ENCODE measurements around the gene TSC22D4. TPM values are rescaled to one million over a fixed set of nuclear protein-coding genes. Genes with fewer than 3 reads are reported as not detected.

TSC22D4 gene
- total and polyA plus RNA-seq, 9 of the 15 experiments (the other 6 are each of a cell fraction or from before 2014, with no cell fraction given): 0.37 to 107 (median 28.7) TPM

DNA sequence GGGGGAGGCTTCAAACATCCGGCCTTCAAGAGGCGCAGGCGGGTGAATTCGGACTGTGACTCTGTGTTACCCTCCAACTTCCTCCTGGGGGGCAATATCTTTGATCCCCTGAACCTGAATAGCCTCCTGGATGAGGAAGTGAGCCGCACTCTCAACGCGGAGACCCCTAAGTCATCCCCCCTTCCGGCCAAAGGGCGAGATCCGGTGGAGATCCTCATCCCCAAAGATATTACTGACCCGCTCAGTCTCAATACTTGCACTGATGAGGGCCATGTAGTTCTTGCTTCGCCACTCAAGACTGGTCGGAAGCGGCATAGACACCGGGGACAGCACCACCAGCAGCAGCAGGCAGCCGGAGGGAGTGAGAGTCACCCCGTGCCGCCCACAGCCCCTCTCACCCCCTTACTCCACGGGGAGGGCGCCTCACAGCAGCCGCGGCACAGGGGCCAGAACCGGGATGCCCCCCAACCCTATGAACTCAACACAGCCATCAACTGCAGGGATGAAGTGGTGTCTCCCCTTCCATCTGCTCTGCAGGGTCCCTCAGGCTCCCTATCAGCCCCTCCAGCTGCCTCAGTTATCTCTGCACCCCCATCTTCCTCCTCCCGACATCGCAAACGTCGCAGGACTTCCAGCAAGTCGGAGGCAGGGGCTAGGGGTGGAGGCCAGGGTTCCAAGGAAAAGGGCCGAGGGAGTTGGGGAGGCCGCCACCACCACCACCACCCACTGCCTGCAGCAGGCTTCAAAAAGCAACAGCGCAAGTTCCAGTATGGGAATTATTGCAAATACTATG, 48.3 kb downstream of the TSC22D4 start (continued):
- TF ChIP-seq TFAP4 (CRISPR knock-in tag; IDR thresholded peaks at IDR 0.05; ENCODE audit: borderline replicate concordance) (peak; percentile 53; the same call in 1 of the 2 replicates), NBN (IDR thresholded peaks at IDR 0.05; ENCODE audit: low read depth) (peak; percentile 38; the same call in 1 of the 2 replicates), SMARCB1 (IDR thresholded peaks at IDR 0.05; ENCODE audit: insufficient read length, low read depth) (no peak), SNIP1 (IDR thresholded peaks at IDR 0.05; ENCODE audit: low read depth) (no peak), CHD2 (IDR thresholded peaks at IDR 0.05; ENCODE audit: low read depth, low read length) (no peak), ZNF57 (CRISPR knock-in tag; IDR thresholded peaks at IDR 0.05) (0 out of 2 replicates have a peak, but pooled peaks have one; percentile 23), TCF3 (CRISPR knock-in tag; IDR thresholded peaks at IDR 0.05) (peak; percentile 64), HBP1 (CRISPR knock-in tag; IDR thresholded peaks at IDR 0.05) (0 out of 2 replicates have a peak, but pooled peaks have one; percentile 60), ARID3A (IDR thresholded peaks at IDR 0.05; ENCODE audit: borderline replicate concordance, low read depth, low read length) (no peak), ZBTB26 (CRISPR knock-in tag; IDR thresholded peaks at IDR 0.05) (no peak), EP300 (IDR thresholded peaks at IDR 0.05; ENCODE audit: low read length) (0 out of 2 replicates have a peak, but pooled peaks have one; percentile 24), ZNF445 (CRISPR knock-in tag; IDR thresholded peaks at IDR 0.05; ENCODE audit: low read depth) (no peak)
- TF ChIP-seq, protein P1, sequence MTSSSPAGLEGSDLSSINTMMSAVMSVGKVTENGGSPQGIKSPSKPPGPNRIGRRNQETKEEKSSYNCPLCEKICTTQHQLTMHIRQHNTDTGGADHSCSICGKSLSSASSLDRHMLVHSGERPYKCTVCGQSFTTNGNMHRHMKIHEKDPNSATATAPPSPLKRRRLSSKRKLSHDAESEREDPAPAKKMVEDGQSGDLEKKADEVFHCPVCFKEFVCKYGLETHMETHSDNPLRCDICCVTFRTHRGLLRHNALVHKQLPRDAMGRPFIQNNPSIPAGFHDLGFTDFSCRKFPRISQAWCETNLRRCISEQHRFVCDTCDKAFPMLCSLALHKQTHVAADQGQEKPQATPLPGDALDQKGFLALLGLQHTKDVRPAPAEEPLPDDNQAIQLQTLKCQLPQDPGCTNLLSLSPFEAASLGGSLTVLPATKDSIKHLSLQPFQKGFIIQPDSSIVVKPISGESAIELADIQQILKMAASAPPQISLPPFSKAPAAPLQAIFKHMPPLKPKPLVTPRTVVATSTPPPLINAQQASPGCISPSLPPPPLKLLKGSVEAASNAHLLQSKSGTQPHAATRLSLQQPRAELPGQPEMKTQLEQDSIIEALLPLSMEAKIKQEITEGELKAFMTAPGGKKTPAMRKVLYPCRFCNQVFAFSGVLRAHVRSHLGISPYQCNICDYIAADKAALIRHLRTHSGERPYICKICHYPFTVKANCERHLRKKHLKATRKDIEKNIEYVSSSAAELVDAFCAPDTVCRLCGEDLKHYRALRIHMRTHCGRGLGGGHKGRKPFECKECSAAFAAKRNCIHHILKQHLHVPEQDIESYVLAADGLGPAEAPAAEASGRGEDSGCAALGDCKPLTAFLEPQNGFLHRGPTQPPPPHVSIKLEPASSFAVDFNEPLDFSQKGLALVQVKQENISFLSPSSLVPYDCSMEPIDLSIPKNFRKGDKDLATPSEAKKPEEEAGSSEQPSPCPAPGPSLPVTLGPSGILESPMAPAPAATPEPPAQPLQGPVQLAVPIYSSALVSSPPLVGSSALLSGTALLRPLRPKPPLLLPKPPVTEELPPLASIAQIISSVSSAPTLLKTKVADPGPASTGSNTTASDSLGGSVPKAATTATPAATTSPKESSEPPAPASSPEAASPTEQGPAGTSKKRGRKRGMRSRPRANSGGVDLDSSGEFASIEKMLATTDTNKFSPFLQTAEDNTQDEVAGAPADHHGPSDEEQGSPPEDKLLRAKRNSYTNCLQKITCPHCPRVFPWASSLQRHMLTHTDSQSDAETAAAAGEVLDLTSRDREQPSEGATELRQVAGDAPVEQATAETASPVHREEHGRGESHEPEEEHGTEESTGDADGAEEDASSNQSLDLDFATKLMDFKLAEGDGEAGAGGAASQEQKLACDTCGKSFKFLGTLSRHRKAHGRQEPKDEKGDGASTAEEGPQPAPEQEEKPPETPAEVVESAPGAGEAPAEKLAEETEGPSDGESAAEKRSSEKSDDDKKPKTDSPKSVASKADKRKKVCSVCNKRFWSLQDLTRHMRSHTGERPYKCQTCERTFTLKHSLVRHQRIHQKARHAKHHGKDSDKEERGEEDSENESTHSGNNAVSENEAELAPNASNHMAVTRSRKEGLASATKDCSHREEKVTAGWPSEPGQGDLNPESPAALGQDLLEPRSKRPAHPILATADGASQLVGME (CRISPR knock-in tag; IDR thresholded peaks at IDR 0.05): 0 out of 2 replicates have a peak, but pooled peaks have one; percentile 68

Data from K562 (cell line).